Measurements from ENCODE around the gene ERC2.

Gene ERC2

DNA sequence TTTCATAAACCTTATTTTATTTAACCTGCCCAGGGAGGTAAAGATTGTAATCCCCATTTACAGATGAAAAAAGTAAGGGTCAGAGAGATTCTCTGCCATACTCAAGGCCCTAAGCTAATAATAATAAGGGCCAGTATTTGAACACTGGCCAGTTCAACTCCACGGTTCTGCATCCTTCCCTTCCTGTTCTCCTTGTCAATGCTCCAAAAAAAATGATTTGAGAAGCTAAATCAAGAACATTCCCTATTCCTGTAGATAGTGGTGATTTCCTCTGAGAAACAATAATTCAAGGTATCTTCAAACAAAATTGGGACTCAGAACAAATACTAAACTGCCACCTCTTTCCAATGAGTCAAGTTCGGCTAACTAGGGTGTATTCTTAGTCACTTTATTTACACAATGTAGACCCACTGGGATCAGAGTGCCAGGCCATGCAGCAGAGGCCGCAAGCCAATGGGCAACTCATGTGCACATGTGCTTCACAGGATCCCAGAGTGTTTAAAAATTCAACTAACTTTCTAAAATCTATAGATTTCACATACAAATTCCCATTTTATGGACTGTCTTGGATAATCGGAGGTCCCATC lies 521.6 kb downstream of the ERC2 start (continued):
- TF ChIP-seq, protein P1, sequence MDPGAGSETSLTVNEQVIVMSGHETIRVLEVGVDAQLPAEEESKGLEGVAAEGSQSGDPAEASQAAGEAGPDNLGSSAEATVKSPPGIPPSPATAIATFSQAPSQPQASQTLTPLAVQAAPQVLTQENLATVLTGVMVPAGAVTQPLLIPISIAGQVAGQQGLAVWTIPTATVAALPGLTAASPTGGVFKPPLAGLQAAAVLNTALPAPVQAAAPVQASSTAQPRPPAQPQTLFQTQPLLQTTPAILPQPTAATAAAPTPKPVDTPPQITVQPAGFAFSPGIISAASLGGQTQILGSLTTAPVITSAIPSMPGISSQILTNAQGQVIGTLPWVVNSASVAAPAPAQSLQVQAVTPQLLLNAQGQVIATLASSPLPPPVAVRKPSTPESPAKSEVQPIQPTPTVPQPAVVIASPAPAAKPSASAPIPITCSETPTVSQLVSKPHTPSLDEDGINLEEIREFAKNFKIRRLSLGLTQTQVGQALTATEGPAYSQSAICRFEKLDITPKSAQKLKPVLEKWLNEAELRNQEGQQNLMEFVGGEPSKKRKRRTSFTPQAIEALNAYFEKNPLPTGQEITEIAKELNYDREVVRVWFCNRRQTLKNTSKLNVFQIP (CRISPR knock-in tag; IDR thresholded peaks at IDR 0.05; ENCODE audit: borderline replicate concordance, low read depth), result no peak
- no peak for TF ChIP-seq TCF4 (CRISPR knock-in tag; IDR thresholded peaks at IDR 0.05; ENCODE audit: borderline replicate concordance)
- no peak for TF ChIP-seq ZNF565 (CRISPR knock-in tag; conservative IDR thresholded peaks at IDR 0.05; ENCODE audit: low read depth)
- TF ChIP-seq ZNF70 (CRISPR knock-in tag; IDR thresholded peaks at IDR 0.05), result no peak
- TF ChIP-seq RARB (CRISPR knock-in tag; IDR thresholded peaks at IDR 0.05), result no peak

DNA sequence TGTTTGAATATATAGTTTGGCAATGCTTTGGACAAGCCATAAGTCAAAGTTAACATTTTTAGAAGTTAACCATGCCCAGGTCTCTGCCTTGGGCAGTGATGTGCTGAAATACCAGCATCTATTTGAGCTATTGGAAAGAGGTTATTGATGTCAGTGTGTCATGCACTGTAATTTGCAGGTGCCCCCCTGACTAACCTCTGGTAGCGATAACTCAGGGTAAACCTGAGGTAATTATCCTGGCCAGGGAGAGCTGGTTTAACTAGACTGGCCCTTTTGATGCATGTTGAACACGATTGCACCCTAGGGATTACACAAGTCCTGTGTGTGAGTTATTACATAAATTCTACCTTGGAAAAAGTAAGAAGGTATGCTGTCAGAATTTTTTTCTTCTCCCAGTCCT lies 525.4 kb downstream of the ERC2 start:
- no peak for ATAC-seq
- TF ChIP-seq BACH2 (CRISPR knock-in tag; IDR thresholded peaks at IDR 0.05; ENCODE audit: borderline replicate concordance) (no peak), OSR1 (CRISPR knock-in tag; IDR thresholded peaks at IDR 0.05) (no peak), ZNF565 (CRISPR knock-in tag; conservative IDR thresholded peaks at IDR 0.05; ENCODE audit: low read depth) (no peak), CSDC2 (CRISPR knock-in tag; IDR thresholded peaks at IDR 0.05) (no peak), PPARA (CRISPR knock-in tag; IDR thresholded peaks at IDR 0.05; ENCODE audit: borderline replicate concordance) (no peak), ZNF8 (CRISPR knock-in tag; IDR thresholded peaks at IDR 0.05) (no peak), ZC3H10 (CRISPR knock-in tag; IDR thresholded peaks at IDR 0.05) (no peak), ISL1 (CRISPR knock-in tag; IDR thresholded peaks at IDR 0.05) (no peak)
- TF ChIP-seq, protein P2, sequence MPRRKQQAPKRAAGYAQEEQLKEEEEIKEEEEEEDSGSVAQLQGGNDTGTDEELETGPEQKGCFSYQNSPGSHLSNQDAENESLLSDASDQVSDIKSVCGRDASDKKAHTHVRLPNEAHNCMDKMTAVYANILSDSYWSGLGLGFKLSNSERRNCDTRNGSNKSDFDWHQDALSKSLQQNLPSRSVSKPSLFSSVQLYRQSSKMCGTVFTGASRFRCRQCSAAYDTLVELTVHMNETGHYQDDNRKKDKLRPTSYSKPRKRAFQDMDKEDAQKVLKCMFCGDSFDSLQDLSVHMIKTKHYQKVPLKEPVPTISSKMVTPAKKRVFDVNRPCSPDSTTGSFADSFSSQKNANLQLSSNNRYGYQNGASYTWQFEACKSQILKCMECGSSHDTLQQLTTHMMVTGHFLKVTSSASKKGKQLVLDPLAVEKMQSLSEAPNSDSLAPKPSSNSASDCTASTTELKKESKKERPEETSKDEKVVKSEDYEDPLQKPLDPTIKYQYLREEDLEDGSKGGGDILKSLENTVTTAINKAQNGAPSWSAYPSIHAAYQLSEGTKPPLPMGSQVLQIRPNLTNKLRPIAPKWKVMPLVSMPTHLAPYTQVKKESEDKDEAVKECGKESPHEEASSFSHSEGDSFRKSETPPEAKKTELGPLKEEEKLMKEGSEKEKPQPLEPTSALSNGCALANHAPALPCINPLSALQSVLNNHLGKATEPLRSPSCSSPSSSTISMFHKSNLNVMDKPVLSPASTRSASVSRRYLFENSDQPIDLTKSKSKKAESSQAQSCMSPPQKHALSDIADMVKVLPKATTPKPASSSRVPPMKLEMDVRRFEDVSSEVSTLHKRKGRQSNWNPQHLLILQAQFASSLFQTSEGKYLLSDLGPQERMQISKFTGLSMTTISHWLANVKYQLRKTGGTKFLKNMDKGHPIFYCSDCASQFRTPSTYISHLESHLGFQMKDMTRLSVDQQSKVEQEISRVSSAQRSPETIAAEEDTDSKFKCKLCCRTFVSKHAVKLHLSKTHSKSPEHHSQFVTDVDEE (CRISPR knock-in tag; IDR thresholded peaks at IDR 0.05), result no peak
- TF ChIP-seq, protein P1 (CRISPR knock-in tag; IDR thresholded peaks at IDR 0.05; ENCODE audit: borderline replicate concordance, low read depth), result no peak
- TF ChIP-seq, protein P3, sequence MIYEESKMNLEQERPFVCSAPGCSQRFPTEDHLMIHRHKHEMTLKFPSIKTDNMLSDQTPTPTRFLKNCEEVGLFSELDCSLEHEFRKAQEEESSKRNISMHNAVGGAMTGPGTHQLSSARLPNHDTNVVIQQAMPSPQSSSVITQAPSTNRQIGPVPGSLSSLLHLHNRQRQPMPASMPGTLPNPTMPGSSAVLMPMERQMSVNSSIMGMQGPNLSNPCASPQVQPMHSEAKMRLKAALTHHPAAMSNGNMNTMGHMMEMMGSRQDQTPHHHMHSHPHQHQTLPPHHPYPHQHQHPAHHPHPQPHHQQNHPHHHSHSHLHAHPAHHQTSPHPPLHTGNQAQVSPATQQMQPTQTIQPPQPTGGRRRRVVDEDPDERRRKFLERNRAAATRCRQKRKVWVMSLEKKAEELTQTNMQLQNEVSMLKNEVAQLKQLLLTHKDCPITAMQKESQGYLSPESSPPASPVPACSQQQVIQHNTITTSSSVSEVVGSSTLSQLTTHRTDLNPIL (CRISPR knock-in tag; IDR thresholded peaks at IDR 0.05; ENCODE audit: low read depth), result no peak

DNA sequence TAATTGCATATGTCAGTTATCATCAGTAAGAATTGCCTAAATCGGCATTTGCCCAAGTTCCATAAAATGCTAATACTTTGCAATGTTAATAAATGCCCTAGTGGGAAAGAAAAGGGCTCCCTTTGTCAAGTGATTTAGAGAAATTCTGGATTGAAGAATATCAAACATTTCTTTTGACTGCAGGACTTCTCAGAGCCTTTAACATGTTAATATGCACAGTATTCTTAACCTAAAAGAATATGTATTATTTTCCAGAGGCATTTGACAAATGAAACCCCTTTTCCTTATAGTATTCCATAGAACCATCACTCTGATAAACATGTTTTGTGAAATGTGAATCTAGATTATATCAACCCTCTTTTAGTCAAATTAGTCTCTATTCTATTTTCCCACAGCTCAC lies 529.0 kb downstream of the ERC2 start:
- no peak for ATAC-seq
- TF ChIP-seq, protein P4, sequence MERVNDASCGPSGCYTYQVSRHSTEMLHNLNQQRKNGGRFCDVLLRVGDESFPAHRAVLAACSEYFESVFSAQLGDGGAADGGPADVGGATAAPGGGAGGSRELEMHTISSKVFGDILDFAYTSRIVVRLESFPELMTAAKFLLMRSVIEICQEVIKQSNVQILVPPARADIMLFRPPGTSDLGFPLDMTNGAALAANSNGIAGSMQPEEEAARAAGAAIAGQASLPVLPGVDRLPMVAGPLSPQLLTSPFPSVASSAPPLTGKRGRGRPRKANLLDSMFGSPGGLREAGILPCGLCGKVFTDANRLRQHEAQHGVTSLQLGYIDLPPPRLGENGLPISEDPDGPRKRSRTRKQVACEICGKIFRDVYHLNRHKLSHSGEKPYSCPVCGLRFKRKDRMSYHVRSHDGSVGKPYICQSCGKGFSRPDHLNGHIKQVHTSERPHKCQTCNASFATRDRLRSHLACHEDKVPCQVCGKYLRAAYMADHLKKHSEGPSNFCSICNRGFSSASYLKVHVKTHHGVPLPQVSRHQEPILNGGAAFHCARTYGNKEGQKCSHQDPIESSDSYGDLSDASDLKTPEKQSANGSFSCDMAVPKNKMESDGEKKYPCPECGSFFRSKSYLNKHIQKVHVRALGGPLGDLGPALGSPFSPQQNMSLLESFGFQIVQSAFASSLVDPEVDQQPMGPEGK (CRISPR knock-in tag; IDR thresholded peaks at IDR 0.05; ENCODE audit: borderline replicate concordance), result no peak
- TF ChIP-seq ZFP30 (CRISPR knock-in tag; IDR thresholded peaks at IDR 0.05), result no peak
- no peak for TF ChIP-seq ARNTL (CRISPR knock-in tag; IDR thresholded peaks at IDR 0.05; ENCODE audit: borderline replicate concordance, low read depth)
- TF ChIP-seq ZNF70 (CRISPR knock-in tag; IDR thresholded peaks at IDR 0.05), result no peak
- no peak for TF ChIP-seq SNAI2 (CRISPR knock-in tag; IDR thresholded peaks at IDR 0.05)
- no peak for TF ChIP-seq TCF4 (CRISPR knock-in tag; IDR thresholded peaks at IDR 0.05; ENCODE audit: borderline replicate concordance)
- no peak for TF ChIP-seq PPARA (CRISPR knock-in tag; IDR thresholded peaks at IDR 0.05; ENCODE audit: borderline replicate concordance)
- no peak for TF ChIP-seq BACH2 (CRISPR knock-in tag; IDR thresholded peaks at IDR 0.05; ENCODE audit: borderline replicate concordance)
- no peak for TF ChIP-seq ZFP3 (CRISPR knock-in tag; IDR thresholded peaks at IDR 0.05)
- TF ChIP-seq GLIS3 (CRISPR knock-in tag; IDR thresholded peaks at IDR 0.05), result no peak
- TF ChIP-seq, protein P2 (CRISPR knock-in tag; IDR thresholded peaks at IDR 0.05), result no peak
- TF ChIP-seq ZC3H10 (CRISPR knock-in tag; IDR thresholded peaks at IDR 0.05), result no peak
- TF ChIP-seq, protein P3 (CRISPR knock-in tag; IDR thresholded peaks at IDR 0.05; ENCODE audit: low read depth), result no peak
- TF ChIP-seq ZNF8 (CRISPR knock-in tag; IDR thresholded peaks at IDR 0.05), result no peak
- TF ChIP-seq RARB (CRISPR knock-in tag; IDR thresholded peaks at IDR 0.05), result no peak
- TF ChIP-seq ISL1 (CRISPR knock-in tag; IDR thresholded peaks at IDR 0.05), result no peak
- TF ChIP-seq, protein P5, sequence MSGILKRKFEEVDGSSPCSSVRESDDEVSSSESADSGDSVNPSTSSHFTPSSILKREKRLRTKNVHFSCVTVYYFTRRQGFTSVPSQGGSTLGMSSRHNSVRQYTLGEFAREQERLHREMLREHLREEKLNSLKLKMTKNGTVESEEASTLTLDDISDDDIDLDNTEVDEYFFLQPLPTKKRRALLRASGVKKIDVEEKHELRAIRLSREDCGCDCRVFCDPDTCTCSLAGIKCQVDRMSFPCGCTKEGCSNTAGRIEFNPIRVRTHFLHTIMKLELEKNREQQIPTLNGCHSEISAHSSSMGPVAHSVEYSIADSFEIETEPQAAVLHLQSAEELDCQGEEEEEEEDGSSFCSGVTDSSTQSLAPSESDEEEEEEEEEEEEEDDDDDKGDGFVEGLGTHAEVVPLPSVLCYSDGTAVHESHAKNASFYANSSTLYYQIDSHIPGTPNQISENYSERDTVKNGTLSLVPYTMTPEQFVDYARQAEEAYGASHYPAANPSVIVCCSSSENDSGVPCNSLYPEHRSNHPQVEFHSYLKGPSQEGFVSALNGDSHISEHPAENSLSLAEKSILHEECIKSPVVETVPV (CRISPR knock-in tag; IDR thresholded peaks at IDR 0.05), result no peak
- TF ChIP-seq ZNF565 (CRISPR knock-in tag; conservative IDR thresholded peaks at IDR 0.05; ENCODE audit: low read depth), result no peak

All from SK-N-SH treated with all-trans-retinoic acid at 6 μM for 48 hours (cell line).